ENCODE measurements around the gene LIF. TPM values are rescaled to one million over a fixed set of nuclear protein-coding genes. Genes with fewer than 3 reads are reported as not detected.
A peak's percentile ranks its signal among the peaks of the same experiment; 100 is the strongest.

Gene LIF
- total and polyA plus RNA-seq, 4 donors: 1.3 to 6.6 (median 3.4) TPM

DNA sequence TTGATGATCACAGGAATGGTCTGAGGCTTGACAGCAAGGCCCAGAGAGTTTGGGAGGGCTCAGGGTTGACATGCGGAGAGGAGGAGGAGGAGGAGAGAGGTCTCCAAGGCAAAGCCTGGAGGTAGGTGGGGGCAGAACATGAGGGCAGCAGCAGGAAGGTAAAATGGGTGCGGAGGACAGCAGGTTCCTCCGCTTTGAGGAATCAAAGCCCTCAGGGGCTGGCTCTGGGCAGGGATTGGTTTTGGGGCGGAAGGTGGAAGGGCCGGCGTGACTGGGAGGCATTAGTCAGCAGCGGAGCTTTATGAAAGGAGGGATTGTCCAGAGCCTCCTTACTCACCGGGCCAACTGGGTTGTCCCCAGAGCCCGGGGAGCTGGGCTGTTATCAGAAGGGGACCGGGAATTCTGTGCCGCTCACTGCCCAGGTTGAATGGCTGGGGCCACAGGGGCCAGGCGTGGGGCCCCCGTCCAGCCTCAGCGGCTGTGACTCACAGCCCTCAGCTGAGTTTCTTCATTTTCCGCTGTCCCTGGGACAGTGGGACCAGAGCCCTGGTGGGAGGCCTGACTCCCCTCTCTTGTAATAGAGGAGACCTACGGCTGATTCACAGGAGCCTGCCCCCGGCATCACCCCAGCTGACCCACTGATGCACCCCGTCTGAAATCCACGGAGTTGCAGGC lies 36.2 kb downstream of the LIF start:
- Histone ChIP-seq H3K4me1 (ENCODE audit: control insufficient read depth in 1 of 2, insufficient read depth in 2 of 2, low read length in 2 of 2) (no peaks in the 10 kb centered on the region), H3K9me3 (ENCODE audit: control insufficient read depth, low read length) (no peaks in the 10 kb centered on the region), H3K4me3 (ENCODE audit: low read length in 2 of 2) (no peak overlapping the region), H3K27me3 (ENCODE audit: control insufficient read depth in 1 of 2, insufficient read depth in 2 of 2, low read length in 1 of 2) (no peaks in the 10 kb centered on the region), H3K36me3 (ENCODE audit: control insufficient read depth in 1 of 2, insufficient read depth in 2 of 2, low read length in 1 of 2) (no peaks in the 10 kb centered on the region), H3K27ac (ENCODE audit: low read depth in 1 of 2, low read length in 2 of 2) (no peak overlapping the region)
- WGBS, 2 donors: 89 to 90% methylated on average over 19 of the region's 19 CpGs
- intact Hi-C loops (cut with DNase I): no loop called here
- no peak for DNase-seq
- ATAC-seq (ENCODE audit: low FRiP score): no peak

DNA sequence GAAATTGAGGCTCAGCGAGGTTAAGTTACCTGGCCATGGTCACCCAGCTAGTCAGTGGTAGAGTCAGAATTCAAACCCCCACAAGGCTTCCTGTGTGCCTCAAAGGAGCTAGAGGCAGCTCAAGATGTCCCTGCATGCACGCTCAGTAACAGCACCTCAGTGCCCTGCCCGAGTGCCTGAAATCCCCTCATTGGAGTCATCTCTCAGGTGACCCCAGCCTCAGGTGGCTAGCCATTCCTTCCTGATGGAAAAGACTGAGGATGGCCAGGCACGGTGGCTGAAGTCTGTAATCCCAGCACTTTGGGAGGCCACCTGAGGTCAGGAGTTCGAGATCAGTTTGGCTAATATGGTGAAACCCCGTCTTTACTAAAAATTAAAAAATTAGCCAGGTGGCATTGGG lies 36.9 kb downstream of the LIF start:
- H3K27me3 ChIP-seq (ENCODE audit: control insufficient read depth in 1 of 2, insufficient read depth in 2 of 2, low read length in 1 of 2): no peaks in the 10 kb centered on the region
- no peak for ATAC-seq (ENCODE audit: low FRiP score)
- intact Hi-C loops (cut with DNase I): no loop called here
- H3K36me3 ChIP-seq (ENCODE audit: control insufficient read depth in 1 of 2, insufficient read depth in 2 of 2, low read length in 1 of 2): no peaks in the 10 kb centered on the region
- no peaks in the 10 kb centered on the region for H3K4me1 ChIP-seq (ENCODE audit: control insufficient read depth in 1 of 2, insufficient read depth in 2 of 2, low read length in 2 of 2)
- WGBS, 2 donors: 97 to 99% methylated on average over 6 of the region's 6 CpGs
- no peak overlapping the region for H3K27ac ChIP-seq (ENCODE audit: low read depth in 1 of 2, low read length in 2 of 2)
- H3K9me3 ChIP-seq (ENCODE audit: control insufficient read depth, low read length): no peaks in the 10 kb centered on the region
- H3K4me3 ChIP-seq (ENCODE audit: low read length in 2 of 2): no peak overlapping the region
- no peak for DNase-seq

DNA sequence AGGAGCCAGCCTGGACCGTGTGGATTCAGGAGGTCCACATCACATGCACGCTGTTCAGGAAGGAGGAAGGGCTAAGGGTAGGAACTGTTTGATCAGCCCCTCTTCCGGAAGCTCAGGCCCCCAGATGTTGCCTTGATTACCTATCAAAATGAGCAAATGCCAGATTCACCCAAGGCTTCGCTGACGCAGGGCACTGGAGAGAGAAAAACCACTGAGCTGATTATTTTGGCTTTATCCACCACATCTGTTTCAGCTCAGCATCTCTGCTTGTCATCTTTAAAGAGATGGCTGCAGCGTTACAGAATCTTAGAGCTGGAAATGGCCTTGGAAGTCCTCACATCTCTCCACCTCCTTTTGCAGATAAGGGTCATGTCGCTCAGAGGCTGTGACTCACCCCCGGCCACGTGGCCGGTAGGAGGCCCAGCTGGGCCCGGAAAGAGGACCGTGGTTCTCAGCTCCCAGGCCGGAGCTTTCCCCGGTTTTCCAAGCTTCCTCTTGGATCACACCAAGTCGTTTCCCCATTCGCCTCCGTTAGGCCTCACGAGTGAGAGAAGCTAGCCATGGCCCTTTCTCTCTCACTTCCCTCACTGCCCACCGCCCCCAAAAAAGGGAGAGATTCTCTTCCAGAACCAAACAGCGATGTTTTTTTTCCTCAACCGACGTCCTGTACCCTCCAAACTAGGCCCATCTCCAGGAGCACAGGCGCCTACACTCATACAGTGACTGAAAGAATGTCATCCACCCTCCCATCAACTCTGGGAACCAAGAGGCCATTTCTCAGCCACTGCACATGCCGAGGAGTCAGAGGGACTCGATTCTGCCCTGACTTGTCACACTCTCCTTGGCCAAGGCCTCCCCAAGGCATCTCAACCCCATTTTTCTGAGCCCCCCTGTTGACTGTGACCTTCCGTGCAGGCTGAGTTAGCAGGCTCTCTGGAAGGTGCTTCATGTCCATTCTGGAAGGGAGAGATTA lies 37.6 kb downstream of the LIF start:
- intact Hi-C loops (cut with DNase I): no loop called here
- no peaks in the 10 kb centered on the region for H3K27me3 ChIP-seq (ENCODE audit: control insufficient read depth in 1 of 2, insufficient read depth in 2 of 2, low read length in 1 of 2)
- no peaks in the 10 kb centered on the region for H3K9me3 ChIP-seq (ENCODE audit: control insufficient read depth, low read length)
- H3K27ac ChIP-seq (ENCODE audit: low read depth in 1 of 2, low read length in 2 of 2): peak overlapping the region in 1 of 2 donors; percentile 55
- H3K4me3 ChIP-seq (ENCODE audit: low read length in 2 of 2): no peak overlapping the region
- ATAC-seq (ENCODE audit: low FRiP score) (peak; percentile 82), DNase-seq (peak; percentile 88 to 92)
- no peaks in the 10 kb centered on the region for H3K36me3 ChIP-seq (ENCODE audit: control insufficient read depth in 1 of 2, insufficient read depth in 2 of 2, low read length in 1 of 2)
- no peaks in the 10 kb centered on the region for H3K4me1 ChIP-seq (ENCODE audit: control insufficient read depth in 1 of 2, insufficient read depth in 2 of 2, low read length in 2 of 2)
- WGBS, 2 donors: 20 to 22% methylated on average over 26 of the region's 26 CpGs

DNA sequence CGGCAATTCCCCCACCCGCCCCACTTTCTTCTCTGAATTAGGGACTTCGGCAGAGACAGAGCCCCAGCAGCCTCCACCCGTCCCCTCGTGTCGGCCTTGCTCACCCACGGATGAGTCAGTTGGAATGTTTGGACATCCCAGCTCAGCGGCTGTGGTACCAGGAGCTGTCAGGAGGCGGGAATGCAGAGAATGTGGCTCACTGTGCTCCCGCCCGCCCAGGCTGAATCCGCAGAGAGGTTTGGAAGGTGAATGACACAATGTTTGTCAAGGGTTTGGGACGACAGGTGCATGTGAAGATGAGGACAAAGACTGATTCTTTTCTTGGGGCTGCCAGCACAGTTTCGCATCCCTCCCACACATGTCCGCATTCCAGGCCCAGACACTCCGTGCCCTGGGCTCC lies 39.6 kb downstream of the LIF start:
- H3K27ac ChIP-seq (ENCODE audit: low read depth in 1 of 2, low read length in 2 of 2): no peak overlapping the region
- H3K27me3 ChIP-seq (ENCODE audit: control insufficient read depth in 1 of 2, insufficient read depth in 2 of 2, low read length in 1 of 2): no peaks in the 10 kb centered on the region
- ATAC-seq (ENCODE audit: low FRiP score) (no peak), DNase-seq (peak in 1 of 2 donors; percentile 60)
- H3K4me1 ChIP-seq (ENCODE audit: control insufficient read depth in 1 of 2, insufficient read depth in 2 of 2, low read length in 2 of 2): no peaks in the 10 kb centered on the region
- 62 to 66% methylated on average over 16 of the region's 16 CpGs for WGBS, 2 donors
- H3K4me3 ChIP-seq (ENCODE audit: low read length in 2 of 2): no peak overlapping the region
- H3K9me3 ChIP-seq (ENCODE audit: control insufficient read depth, low read length): no peaks in the 10 kb centered on the region
- intact Hi-C loops (cut with DNase I): no loop called here
- no peaks in the 10 kb centered on the region for H3K36me3 ChIP-seq (ENCODE audit: control insufficient read depth in 1 of 2, insufficient read depth in 2 of 2, low read length in 1 of 2)

DNA sequence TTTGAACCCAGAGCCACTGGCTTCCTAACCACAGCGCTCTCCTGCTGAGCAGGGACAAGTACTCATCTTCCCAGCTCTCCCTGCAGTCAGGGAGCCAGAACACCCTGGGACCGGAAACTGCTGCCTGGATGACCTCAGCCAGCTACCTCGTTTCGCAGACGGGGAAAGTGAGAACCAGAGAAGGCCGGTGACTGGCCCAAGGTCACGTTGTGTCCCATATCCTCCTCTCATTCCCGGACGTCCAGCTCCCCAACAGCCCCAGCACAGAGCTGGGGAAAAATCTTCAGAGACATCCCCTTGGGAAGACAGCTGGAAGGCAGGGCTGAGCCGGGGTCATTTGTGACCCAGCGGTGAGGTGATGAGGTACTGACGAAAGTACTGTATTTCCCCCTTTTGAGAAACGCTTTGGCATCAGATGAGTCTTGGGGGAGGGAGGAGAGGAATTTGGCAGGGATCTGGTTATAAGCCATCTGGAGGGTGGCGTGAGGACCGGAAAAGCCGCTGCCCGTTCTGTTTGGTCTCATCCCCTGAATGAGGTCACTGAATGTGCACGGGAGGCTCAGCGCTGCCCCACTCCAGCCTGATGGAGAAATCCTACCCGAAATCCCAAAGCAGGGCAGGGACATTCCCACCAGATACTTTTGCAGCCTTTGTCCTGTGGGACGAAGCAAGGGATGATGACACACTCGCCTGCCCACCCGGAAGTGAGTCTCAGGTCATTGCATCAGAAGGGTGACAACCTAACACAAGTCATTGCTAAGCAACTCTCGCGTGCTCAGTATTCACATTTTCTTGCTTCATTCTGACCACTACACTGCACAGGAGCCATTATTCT lies 41.1 kb downstream of the LIF start:
- H3K4me1 ChIP-seq (ENCODE audit: control insufficient read depth in 1 of 2, insufficient read depth in 2 of 2, low read length in 2 of 2): no peaks in the 10 kb centered on the region
- H3K36me3 ChIP-seq (ENCODE audit: control insufficient read depth in 1 of 2, insufficient read depth in 2 of 2, low read length in 1 of 2): no peaks in the 10 kb centered on the region
- no peaks in the 10 kb centered on the region for H3K27me3 ChIP-seq (ENCODE audit: control insufficient read depth in 1 of 2, insufficient read depth in 2 of 2, low read length in 1 of 2)
- no peak overlapping the region for H3K4me3 ChIP-seq (ENCODE audit: low read length in 2 of 2)
- H3K27ac ChIP-seq (ENCODE audit: low read depth in 1 of 2, low read length in 2 of 2): no peak overlapping the region
- no peaks in the 10 kb centered on the region for H3K9me3 ChIP-seq (ENCODE audit: control insufficient read depth, low read length)
- 56 to 58% methylated on average over 25 of the region's 25 CpGs for WGBS, 2 donors
- ATAC-seq (ENCODE audit: low FRiP score): no peak
- DNase-seq: no peak
- intact Hi-C loops (cut with DNase I): no loop called here

DNA sequence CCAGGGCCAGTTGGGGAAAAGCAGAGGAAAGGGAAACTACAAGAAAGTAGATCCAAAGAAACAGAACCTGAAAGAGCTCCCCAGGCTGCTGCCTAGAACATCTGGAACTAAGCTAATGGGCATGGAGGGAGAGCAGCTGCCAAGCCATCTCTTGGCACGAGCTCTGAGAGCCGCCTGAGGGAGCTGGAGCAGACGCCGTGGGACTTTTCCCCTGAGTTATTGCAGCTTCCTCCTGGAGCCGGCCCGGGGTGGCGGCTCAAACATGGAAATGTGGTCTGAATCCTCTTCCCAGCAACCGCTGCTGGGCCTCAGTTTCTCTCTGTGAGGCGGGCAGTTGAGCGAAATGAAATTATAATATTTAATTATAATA lies 41.8 kb downstream of the LIF start:
- intact Hi-C loops (cut with DNase I): no loop called here
- WGBS, 2 donors: 23 to 25% methylated on average over 10 of the region's 10 CpGs
- no peak overlapping the region for H3K4me3 ChIP-seq (ENCODE audit: low read length in 2 of 2)
- no peaks in the 10 kb centered on the region for H3K27me3 ChIP-seq (ENCODE audit: control insufficient read depth in 1 of 2, insufficient read depth in 2 of 2, low read length in 1 of 2)
- no peaks in the 10 kb centered on the region for H3K9me3 ChIP-seq (ENCODE audit: control insufficient read depth, low read length)
- no peak for ATAC-seq (ENCODE audit: low FRiP score)
- H3K27ac ChIP-seq (ENCODE audit: low read depth in 1 of 2, low read length in 2 of 2): no peak overlapping the region
- H3K36me3 ChIP-seq (ENCODE audit: control insufficient read depth in 1 of 2, insufficient read depth in 2 of 2, low read length in 1 of 2): no peaks in the 10 kb centered on the region
- no peaks in the 10 kb centered on the region for H3K4me1 ChIP-seq (ENCODE audit: control insufficient read depth in 1 of 2, insufficient read depth in 2 of 2, low read length in 2 of 2)
- no peak for DNase-seq

DNA sequence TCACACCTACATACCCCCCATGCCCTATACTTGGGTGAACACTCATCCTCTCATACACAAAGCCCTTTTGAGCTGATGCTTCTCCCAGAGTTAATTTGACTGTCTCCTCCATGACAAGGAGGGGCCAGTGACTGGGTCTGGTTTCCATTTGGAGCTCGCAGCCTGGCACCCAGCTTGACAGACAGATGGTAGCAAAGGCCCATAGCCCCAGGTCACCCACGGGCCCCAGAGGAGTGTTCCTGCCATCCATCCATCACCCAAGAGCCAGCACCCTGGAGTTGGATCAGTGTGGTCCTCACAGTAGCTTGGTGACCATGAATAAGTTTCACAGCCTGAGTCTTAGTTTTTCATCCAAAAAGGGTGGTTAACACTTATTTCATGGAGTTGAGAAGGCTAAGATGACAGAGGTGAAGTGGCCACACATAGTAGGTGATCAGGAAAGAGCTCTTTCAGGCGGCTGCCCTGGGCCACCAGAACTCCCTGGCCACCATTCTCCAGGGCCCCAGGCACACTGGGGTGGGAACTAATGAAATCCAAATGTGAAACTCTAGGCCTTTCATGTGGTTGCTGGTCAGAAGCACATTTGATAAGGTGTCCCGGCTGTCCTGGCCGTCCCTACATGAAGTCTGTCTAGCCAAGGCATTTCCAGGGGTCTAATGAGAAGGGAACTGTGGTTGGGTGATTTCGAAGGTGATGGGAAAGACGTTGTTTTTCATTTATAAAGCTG lies 42.4 kb downstream of the LIF start:
- H3K36me3 ChIP-seq (ENCODE audit: control insufficient read depth in 1 of 2, insufficient read depth in 2 of 2, low read length in 1 of 2): no peaks in the 10 kb centered on the region
- no peaks in the 10 kb centered on the region for H3K9me3 ChIP-seq (ENCODE audit: control insufficient read depth, low read length)
- H3K27me3 ChIP-seq (ENCODE audit: control insufficient read depth in 1 of 2, insufficient read depth in 2 of 2, low read length in 1 of 2): no peaks in the 10 kb centered on the region
- H3K27ac ChIP-seq (ENCODE audit: low read depth in 1 of 2, low read length in 2 of 2): no peak overlapping the region
- no peak overlapping the region for H3K4me3 ChIP-seq (ENCODE audit: low read length in 2 of 2)
- no peak for ATAC-seq (ENCODE audit: low FRiP score)
- WGBS, 2 donors: 62 to 64% methylated on average over 7 of the region's 7 CpGs
- no peak for DNase-seq
- no peaks in the 10 kb centered on the region for H3K4me1 ChIP-seq (ENCODE audit: control insufficient read depth in 1 of 2, insufficient read depth in 2 of 2, low read length in 2 of 2)
- intact Hi-C loops (cut with DNase I): no loop called here

DNA sequence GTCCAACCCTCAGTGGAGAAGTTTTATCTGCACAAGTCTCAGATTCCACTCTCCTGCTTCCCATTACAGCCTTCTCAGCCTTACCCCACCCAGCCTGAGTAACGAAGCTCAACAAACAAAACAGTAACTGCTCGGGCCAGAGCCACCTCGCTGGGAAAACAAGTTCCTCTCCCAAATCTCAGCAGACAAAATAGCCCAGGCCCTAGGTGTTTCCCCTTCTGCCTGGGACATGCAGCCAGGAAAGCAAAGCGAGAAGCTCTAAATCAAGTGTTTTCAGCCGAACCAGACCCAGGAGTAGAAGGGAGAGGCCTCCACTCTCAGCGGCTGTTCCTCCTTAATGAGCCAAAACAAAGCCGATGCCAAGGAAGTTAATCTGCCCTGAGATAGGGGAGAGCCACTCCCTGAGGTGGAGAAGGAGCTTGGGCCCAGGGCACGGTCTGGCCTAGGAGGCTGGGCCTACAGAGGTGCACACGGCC lies 44.0 kb downstream of the LIF start:
- Histone ChIP-seq H3K36me3 (ENCODE audit: control insufficient read depth in 1 of 2, insufficient read depth in 2 of 2, low read length in 1 of 2) (no peaks in the 10 kb centered on the region), H3K4me1 (ENCODE audit: control insufficient read depth in 1 of 2, insufficient read depth in 2 of 2, low read length in 2 of 2) (no peaks in the 10 kb centered on the region), H3K27ac (ENCODE audit: low read depth in 1 of 2, low read length in 2 of 2) (no peak overlapping the region), H3K9me3 (ENCODE audit: control insufficient read depth, low read length) (no peaks in the 10 kb centered on the region), H3K27me3 (ENCODE audit: control insufficient read depth in 1 of 2, insufficient read depth in 2 of 2, low read length in 1 of 2) (no peaks in the 10 kb centered on the region), H3K4me3 (ENCODE audit: low read length in 2 of 2) (no peak overlapping the region)
- ATAC-seq (ENCODE audit: low FRiP score) (peak; percentile 71), DNase-seq (peak in 1 of 2 donors; percentile 62)
- 69 to 77% methylated on average over 9 of the region's 9 CpGs for WGBS, 2 donors
- intact Hi-C loops (cut with DNase I): no loop called here
